Peyer's patch (tissue), 4 donors: ENCODE data around the gene SEC14L6.

Experiments used
- POLR2A ChIP-seq, 2 donors: fragments of 450-650 bp; IDR thresholded peaks; one replicate each; pipeline ENCODE4 v1.5.1; 2017; ENCODE audit warnings: antibody characterized with exemption in 2 of 2, mild to moderate bottlenecking in 2 of 2, moderate library complexity in 2 of 2
- TF ChIP-seq, protein P1 (sequence below), 6 experiments: fragments of 450-650 bp in 4 of 6; fragments of 200-600 bp in 2 of 6; sonication (generic) in 1 of 6; IDR thresholded peaks; one replicate each; pipeline ENCODE4 v1.5.1; 2017 to 2019; ENCODE audit warnings: antibody characterized with exemption in 6 of 6, mild to moderate bottlenecking in 3 of 6, moderate library complexity in 1 of 6

- no peak for TF ChIP-seq POLR2A (IDR thresholded peaks at IDR 0.05)
- TF ChIP-seq, protein P1, sequence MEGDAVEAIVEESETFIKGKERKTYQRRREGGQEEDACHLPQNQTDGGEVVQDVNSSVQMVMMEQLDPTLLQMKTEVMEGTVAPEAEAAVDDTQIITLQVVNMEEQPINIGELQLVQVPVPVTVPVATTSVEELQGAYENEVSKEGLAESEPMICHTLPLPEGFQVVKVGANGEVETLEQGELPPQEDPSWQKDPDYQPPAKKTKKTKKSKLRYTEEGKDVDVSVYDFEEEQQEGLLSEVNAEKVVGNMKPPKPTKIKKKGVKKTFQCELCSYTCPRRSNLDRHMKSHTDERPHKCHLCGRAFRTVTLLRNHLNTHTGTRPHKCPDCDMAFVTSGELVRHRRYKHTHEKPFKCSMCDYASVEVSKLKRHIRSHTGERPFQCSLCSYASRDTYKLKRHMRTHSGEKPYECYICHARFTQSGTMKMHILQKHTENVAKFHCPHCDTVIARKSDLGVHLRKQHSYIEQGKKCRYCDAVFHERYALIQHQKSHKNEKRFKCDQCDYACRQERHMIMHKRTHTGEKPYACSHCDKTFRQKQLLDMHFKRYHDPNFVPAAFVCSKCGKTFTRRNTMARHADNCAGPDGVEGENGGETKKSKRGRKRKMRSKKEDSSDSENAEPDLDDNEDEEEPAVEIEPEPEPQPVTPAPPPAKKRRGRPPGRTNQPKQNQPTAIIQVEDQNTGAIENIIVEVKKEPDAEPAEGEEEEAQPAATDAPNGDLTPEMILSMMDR (IDR thresholded peaks at IDR 0.05) = no peak
Measured at GRCh38 chr22:30582051-30582450, 35.5 kb upstream of the SEC14L6 start.
